HEK293 (cell line): ENCODE measurements around the gene COMMD4.

Experiments
- CTCF ChIA-PET: fragments of 350-600 bp; formaldehyde crosslinking; extraction: SDS; loops from one replicate; lab custom pipeline; 2021; ENCODE audit warnings: antibody characterized with exemption; lab: Yijun Ruan, JAX
- POLR2A ChIA-PET: fragments of 300-600 bp; formaldehyde crosslinking; extraction: SDS; loops from one replicate; lab custom pipeline; 2020; ENCODE audit warnings: antibody characterized with exemption, inconsistent platforms; lab: Yijun Ruan, JAX
- H3K27ac ChIP-seq: fragments of 200-500 bp; sonication (Bioruptor generic); 2 replicates; pipeline ENCODE4 v1.5.1; 2014; ENCODE audit warnings: low read depth, low read length, control low read depth, inconsistent platforms; ENCODE audit errors: extremely low read depth
- H3K36me3 ChIP-seq, 2 experiments: fragments of 200-500 bp in 1 of 2; sonication (Bioruptor generic) in 1 of 2; 1 replicate in 1 of 2; 2 replicates in 1 of 2; pipeline ENCODE4 v1.5.1; 2014 to 2017; ENCODE audit warnings: inconsistent platforms in 2 of 2, low read length in 2 of 2; ENCODE audit not compliant: control insufficient read depth in 2 of 2, insufficient read depth in 1 of 2
- H3K4me1 ChIP-seq: fragments of 200-500 bp; sonication (Bioruptor generic); 2 replicates; pipeline ENCODE4 v1.5.1; 2014; ENCODE audit warnings: mild to moderate bottlenecking, low read length, inconsistent platforms; ENCODE audit not compliant: control insufficient read depth, insufficient read depth
- H3K4me3 ChIP-seq: 2 replicates; pipeline ENCODE4 v1.5.1; 2011; ENCODE audit warnings: low read depth, mild to moderate bottlenecking, control low read depth, low read length, moderate library complexity
- H3K9me3 ChIP-seq: fragments of 200-500 bp; sonication (Bioruptor generic); 2 replicates; pipeline ENCODE4 v1.5.1; 2014; ENCODE audit warnings: low read depth, low read length, inconsistent platforms; ENCODE audit not compliant: control insufficient read depth, insufficient read depth
- BCL6B ChIP-seq: fragments of 450-650 bp; formaldehyde crosslinking; IDR thresholded peaks from 2 replicates; pipeline ENCODE4 v1.5.1; 2017; ENCODE audit warnings: missing biosample characterization, missing genetic modification characterization
- ELK4 ChIP-seq: IDR thresholded peaks from 2 replicates; pipeline ENCODE4 v1.6.1; 2011; ENCODE audit warnings: mild to moderate bottlenecking, low read depth, low read length, borderline replicate concordance
- HOXD13 ChIP-seq: sonication (generic); formaldehyde crosslinking; IDR thresholded peaks from 2 replicates; pipeline ENCODE4 v1.8.0; 2022; ENCODE audit warnings: missing genetic modification reagents, borderline replicate concordance
- KLF10 ChIP-seq: fragments of 450-650 bp; IDR thresholded peaks from 2 replicates; pipeline ENCODE4 v1.5.1; 2018; ENCODE audit warnings: missing biosample characterization, mild to moderate bottlenecking, missing genetic modification characterization
- MZF1 ChIP-seq: fragments of 450-650 bp; formaldehyde crosslinking; IDR thresholded peaks from 2 replicates; pipeline ENCODE4 v1.5.1; 2017; ENCODE audit warnings: missing biosample characterization, missing genetic modification characterization, borderline replicate concordance
- PRDM10 ChIP-seq: fragments of 450-650 bp; formaldehyde crosslinking; IDR thresholded peaks from 2 replicates; pipeline ENCODE4 v1.5.1; 2016; ENCODE audit warnings: missing biosample characterization, missing genetic modification characterization
- ZBTB6 ChIP-seq: fragments of 450-650 bp; formaldehyde crosslinking; IDR thresholded peaks from 2 replicates; pipeline ENCODE4 v1.5.1; 2017; ENCODE audit warnings: missing biosample characterization, missing genetic modification characterization
- ZNF148 ChIP-seq: fragments of 450-650 bp; formaldehyde crosslinking; IDR thresholded peaks from 2 replicates; pipeline ENCODE4 v1.5.0; 2017; ENCODE audit warnings: missing biosample characterization, missing genetic modification characterization, borderline replicate concordance
- ZNF157 ChIP-seq: fragments of 450-650 bp; formaldehyde crosslinking; IDR thresholded peaks from 2 replicates; pipeline ENCODE4 v1.5.1; 2016; ENCODE audit warnings: missing biosample characterization, missing genetic modification characterization
- ZNF202 ChIP-seq: fragments of 450-650 bp; formaldehyde crosslinking; IDR thresholded peaks from 2 replicates; pipeline ENCODE4 v1.5.1; 2016; ENCODE audit warnings: missing biosample characterization, missing genetic modification characterization, borderline replicate concordance
- ZNF311 ChIP-seq: fragments of 450-650 bp; formaldehyde crosslinking; IDR thresholded peaks from 2 replicates; pipeline ENCODE4 v1.5.1; 2017; ENCODE audit warnings: missing biosample characterization, missing genetic modification characterization, borderline replicate concordance
- ZNF354C ChIP-seq: fragments of 450-650 bp; formaldehyde crosslinking; IDR thresholded peaks from 2 replicates; pipeline ENCODE4 v1.5.1; 2016; ENCODE audit warnings: missing biosample characterization, missing genetic modification characterization, low read depth, borderline replicate concordance
- ZNF37A ChIP-seq: fragments of 450-650 bp; IDR thresholded peaks from 2 replicates; pipeline ENCODE4 v1.5.1; 2018; ENCODE audit warnings: missing biosample characterization, missing genetic modification characterization
- ZNF473 ChIP-seq: fragments of 450-650 bp; formaldehyde crosslinking; IDR thresholded peaks from 2 replicates; pipeline ENCODE4 v1.5.1; 2017; ENCODE audit warnings: missing biosample characterization, missing genetic modification characterization
- ZNF501 ChIP-seq: fragments of 450-650 bp; formaldehyde crosslinking; IDR thresholded peaks from 2 replicates; pipeline ENCODE4 v1.5.1; 2016; ENCODE audit warnings: missing biosample characterization, missing genetic modification characterization
- ZNF513 ChIP-seq: fragments of 450-650 bp; IDR thresholded peaks from 2 replicates; pipeline ENCODE4 v1.5.1; 2018; ENCODE audit warnings: missing biosample characterization, missing genetic modification characterization
- ZNF561 ChIP-seq: fragments of 450-650 bp; IDR thresholded peaks from 2 replicates; pipeline ENCODE4 v1.5.1; 2018; ENCODE audit warnings: missing biosample characterization, missing genetic modification characterization, borderline replicate concordance
- ZNF571 ChIP-seq: fragments of 450-650 bp; formaldehyde crosslinking; IDR thresholded peaks from 2 replicates; pipeline ENCODE4 v1.5.0; 2017; ENCODE audit warnings: missing biosample characterization, missing genetic modification characterization
- ZNF626 ChIP-seq: fragments of 450-650 bp; sonication (Bioruptor Pico); formaldehyde crosslinking; IDR thresholded peaks from 2 replicates; pipeline ENCODE4 v1.5.1; 2018; ENCODE audit warnings: missing biosample characterization, missing genetic modification characterization, inconsistent platforms
- ZNF704 ChIP-seq: fragments of 450-650 bp; formaldehyde crosslinking; IDR thresholded peaks from 2 replicates; pipeline ENCODE4 v1.5.1; 2016; ENCODE audit warnings: missing biosample characterization, missing genetic modification characterization

COMMD4 gene

GRCh38 chr15:75321711-75322110 lies 14.2 kb upstream of the COMMD4 start:
- POLR2A ChIA-PET = interaction anchor here (1.0 kb wide), 1 partner anchor 46 kb away, joined by 3 read pairs; no protein-coding TSS in a partner anchor
- no peak overlapping the region for H3K27ac ChIP-seq
- TF ChIP-seq ZNF513 (tag by site-specific recombination) = peak; percentile 100
- 0 out of 2 replicates have a peak, but pooled peaks have one; percentile 41 for TF ChIP-seq ZNF148 (tag by site-specific recombination)
- no peak for TF ChIP-seq ZNF704
- TF ChIP-seq ZNF501 (tag by site-specific recombination) = no peak
- 0 out of 2 replicates have a peak, but pooled peaks have one; percentile 48 for TF ChIP-seq ZNF473 (tag by site-specific recombination)
- 0 out of 2 replicates have a peak, but pooled peaks have one; percentile 43 for TF ChIP-seq ZNF311
- no peak overlapping the region for H3K4me3 ChIP-seq
- CTCF ChIA-PET = interaction anchor here (0.7 to 2.1 kb wide), 4 partner anchors 13 to 926 kb away, joined by 3 to 6 read pairs (median 4); partner anchors contain the start of gene PPCDC
- no peaks in the 10 kb centered on the region for H3K9me3 ChIP-seq
- no peaks in the 10 kb centered on the region for H3K36me3 ChIP-seq
- H3K4me1 ChIP-seq = no peaks in the 10 kb centered on the region

- H3K4me3 ChIP-seq = no peak overlapping the region
- no peaks in the 10 kb centered on the region for H3K36me3 ChIP-seq
- ChIA-PET CTCF (interaction anchor here (1.1 kb wide), 1 partner anchor 9 kb away, joined by 3 read pairs; no protein-coding TSS in a partner anchor), POLR2A (no interaction called here)
- H3K4me1 ChIP-seq = no peaks in the 10 kb centered on the region
- H3K27ac ChIP-seq = no peak overlapping the region
- H3K9me3 ChIP-seq = no peaks in the 10 kb centered on the region
- TF ChIP-seq ZNF157 (tag by site-specific recombination) (no peak), ZNF626 (tag by site-specific recombination) (no peak), PRDM10 (tag by site-specific recombination) (no peak), ZNF37A (tag by site-specific recombination) (no peak), HOXD13 (CRISPR knock-in tag) (no peak), ZNF561 (no peak), ZNF354C (tag by site-specific recombination) (no peak), ELK4 (no peak), KLF10 (tag by site-specific recombination) (no peak), BCL6B (tag by site-specific recombination) (no peak), MZF1 (tag by site-specific recombination) (no peak), ZNF704 (no peak), ZNF571 (no peak), ZNF501 (tag by site-specific recombination) (no peak), ZNF202 (tag by site-specific recombination) (no peak), ZBTB6 (tag by site-specific recombination) (no peak)
Measured at GRCh38 chr15:75325922-75326321, 9.9 kb upstream of the COMMD4 start.
